ENCODE measurements around the gene HNRNPH3. TPM values are rescaled to one million over a fixed set of nuclear protein-coding genes. Genes with fewer than 3 reads are reported as not detected.

HNRNPH3 gene
- total RNA-seq, 1 experiment from 2014 or later: 244 TPM

DNA sequence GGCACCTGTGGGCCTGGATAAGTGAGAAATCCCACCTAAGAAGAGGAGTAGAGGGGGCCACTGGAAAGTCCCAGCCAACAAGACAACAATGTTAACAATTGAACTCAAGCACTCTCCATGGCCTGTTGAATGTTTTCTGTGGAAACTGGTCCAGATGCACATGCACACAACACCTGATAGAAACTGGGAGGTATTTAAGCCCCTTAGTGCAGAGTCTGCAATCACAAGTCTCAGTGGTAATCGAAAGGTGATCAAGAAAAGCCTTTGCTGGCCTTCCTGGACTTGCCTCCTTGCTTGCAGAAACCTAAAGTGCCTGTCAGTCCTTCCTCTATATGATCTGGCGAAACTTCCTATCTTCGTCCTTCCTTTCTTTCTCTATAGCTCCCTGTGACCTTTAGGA is 30.6 kb upstream of the HNRNPH3 start:
- Histone ChIP-seq H4K8ac (replicated peaks; ENCODE audit: insufficient read length, low read depth, low read length) (no peak overlapping the region), H2BK15ac (ENCODE audit: low read depth, low read length) (no peak overlapping the region), H3K23ac (ENCODE audit: insufficient read length, low read depth, low read length) (no peak overlapping the region), H3K79me1 (ENCODE audit: insufficient read depth, low read depth, low read length, poor library complexity, severe bottlenecking) (no peaks in the 10 kb centered on the region), H2BK12ac (ENCODE audit: insufficient read length, low read depth, low read length) (no peak overlapping the region), H3T11ph (ENCODE audit: low read length) (no peak overlapping the region), H3K14ac (ENCODE audit: insufficient read depth, low read length) (no peak overlapping the region), H3K79me2 (ENCODE audit: insufficient read depth, low read length) (no peaks in the 10 kb centered on the region), H3K56ac (ENCODE audit: insufficient read length, low read depth, low read length) (no peak overlapping the region), H2AFZ (ENCODE audit: low read length) (no peak overlapping the region), H3K4me2 (ENCODE audit: insufficient read depth, insufficient read length, low read length) (no peak overlapping the region), H2BK120ac (ENCODE audit: low read depth, low read length, poor library complexity, severe bottlenecking) (peak overlapping the region; percentile 36), H3K18ac (ENCODE audit: insufficient read length, low read depth, low read length) (no peak overlapping the region), H3K23me2 (ENCODE audit: insufficient read length, low read depth, low read length, poor library complexity, severe bottlenecking) (no peaks in the 10 kb centered on the region), H3K4me1 (ENCODE audit: insufficient read depth, low read length) (no peaks in the 10 kb centered on the region), H3K27me3 (ENCODE audit: insufficient read depth, low read length) (no peaks in the 10 kb centered on the region), H2AK5ac (ENCODE audit: insufficient read length, low read length) (no peak overlapping the region), H4K5ac (ENCODE audit: insufficient read length, low read depth, low read length) (no peak overlapping the region), H2BK5ac (ENCODE audit: insufficient read length, low read length) (no peak overlapping the region), H4K20me1 (ENCODE audit: control insufficient read depth, insufficient read depth, insufficient read length) (no peaks in the 10 kb centered on the region), H3K9ac (ENCODE audit: extremely low read depth, insufficient read length, low read length) (no peak overlapping the region), H2BK20ac (ENCODE audit: low read depth, low read length, poor library complexity, severe bottlenecking) (no peak overlapping the region), H3K27ac (ENCODE audit: insufficient read length, low read depth, low read length) (no peak overlapping the region), H3K9me3 (ENCODE audit: control insufficient read depth, low read depth, low read length) (no peaks in the 10 kb centered on the region), H4K91ac (ENCODE audit: insufficient read length, low read depth, low read length) (no peak overlapping the region), H3K4ac (ENCODE audit: low read depth, low read length) (no peak overlapping the region)
- Mint-ChIP-seq H3K9me3 (no peaks in the 10 kb centered on the region), H3K4me3 (no peak overlapping the region), H3K27me3 (ENCODE audit: low read depth) (no peaks in the 10 kb centered on the region), H3K36me3 (ENCODE audit: insufficient read depth in 1 of 3, low read depth in 3 of 3) (no peaks in the 10 kb centered on the region), H3K27ac (no peak overlapping the region), H3K4me1 (peaks cover 8 to 13% of the 10 kb centered on the region in 2 experiments)
- no peak for TF ChIP-seq CTCF (conservative IDR thresholded peaks at IDR 0.05)
- no CpG with 5 or more reads among the region's 3 CpGs for WGBS (ENCODE audit: extremely low coverage, insufficient read length, low lambda C conversion rate)
- no peak for DNase-seq

All from H9 (cell line).